Kidney (tissue), 14 donors: Measurements from ENCODE around the gene KCNE4. TPM values are rescaled to one million over a fixed set of nuclear protein-coding genes. Genes with fewer than 3 reads are reported as not detected.

Source experiments
- DNase-seq, 5 donors: peaks; one replicate each; pipeline ENCODE4 v3.0.0-alpha.2; 2013 to 2020
- FAIRE-seq: peaks from 2 replicates; lab custom pipeline; 2012; peaks lifted over from hg19 to GRCh38; lab: Jason Lieb, UNC
- H3K27ac ChIP-seq, 2 donors: one replicate each; pipeline ENCODE4 v1.7.0; 2013; ENCODE audit warnings: low read depth in 2 of 2, low read length in 2 of 2, inconsistent platforms in 1 of 2
- H3K27me3 ChIP-seq: one replicate; pipeline ENCODE4 v1.7.1; 2013; ENCODE audit warnings: low read length, inconsistent platforms; ENCODE audit not compliant: control insufficient read depth, insufficient read depth
- H3K36me3 ChIP-seq, 3 donors: one replicate each; pipeline versions ENCODE4 v1.7.0 to v1.7.1; 2013; ENCODE audit warnings: low read length in 3 of 3, control low read depth in 1 of 3, inconsistent platforms in 1 of 3; ENCODE audit not compliant: insufficient read depth in 3 of 3, control insufficient read depth in 2 of 3
- H3K4me1 ChIP-seq, 3 donors: one replicate each; pipeline versions ENCODE4 v1.7.0 to v1.7.1; 2013; ENCODE audit warnings: low read length in 3 of 3, inconsistent platforms in 1 of 3, low read depth in 1 of 3; ENCODE audit not compliant: control insufficient read depth in 2 of 3, insufficient read depth in 2 of 3
- H3K4me3 ChIP-seq, 3 donors: one replicate each; pipeline versions ENCODE4 v1.7.0 to v1.8.1; 2013; ENCODE audit warnings: low read length in 3 of 3, control low read depth in 1 of 3, inconsistent platforms in 1 of 3
- H3K9ac ChIP-seq, 3 donors: one replicate each; pipeline versions ENCODE4 v1.7.0 to v1.7.1; 2013; ENCODE audit warnings: low read length in 3 of 3, control low read depth in 1 of 3, inconsistent platforms in 1 of 3
- H3K9me3 ChIP-seq, 3 donors: one replicate each; pipeline versions ENCODE4 v1.7.0 to v1.7.1; 2013; ENCODE audit warnings: low read length in 3 of 3, control low read depth in 1 of 3, inconsistent platforms in 1 of 3; ENCODE audit not compliant: control insufficient read depth in 2 of 3, insufficient read depth in 1 of 3
- intact Hi-C: fragments of 100-400 bp; cut with DNase I; formaldehyde crosslinking; loops from one replicate; pipeline ENCODE4 v1.11.1; 2022
- polyA plus RNA-seq: library from polyadenylated mRNA; stranded (reverse); fragments of 350-450 nt; fragmentation: Illumina TruSeq; extraction: RNeasy Lipid Tissue Mini Kit (QIAGEN cat#74804); gene quantifications from one replicate; pipeline ENCODE4 v1.2.3, GENCODE V29; 2014; ENCODE audit warnings: low read depth, low replicate concordance; ENCODE audit not compliant: insufficient read depth
- total RNA-seq: library from RNA; stranded (reverse); fragmentation: NEBNext Ultra II Directional; extraction: Animal tissue kit (Norgen Biotek cat#: 25700); gene quantifications from one replicate; pipeline ENCODE4 v1.2.1, GENCODE V29; 2021
- TF ChIP-seq, protein P1 (sequence below): IDR thresholded peaks from 3 replicates; pipeline ENCODE4 v1.5.1; 2012; ENCODE audit warnings: mild to moderate bottlenecking, moderate library complexity, borderline replicate concordance; ENCODE audit not compliant: insufficient read depth; ENCODE audit errors: extremely low read depth
- donor health status: control.
- donor health status: control.
- donor health status: control.
- donor health status: control.
- donor health status: control.
- donor health status: DM: yes; HTN: yes; CAD: no.
- donor health status: Normal renal cell carcinoma (clear cell type).

Gene KCNE4
- total and polyA plus RNA-seq, 2 donors from 2014 or later = 4.0 to 4.2 TPM

- FAIRE-seq (no peak), DNase-seq (peak in 4 of 5 donors; percentile 47 to 89 (median 60))
- Histone ChIP-seq H3K4me3 (no peak overlapping the region), H3K9me3 (no peaks in the 10 kb centered on the region), H3K36me3 (no peaks in the 10 kb centered on the region), H3K4me1 (no peaks in the 10 kb centered on the region), H3K9ac (no peak overlapping the region), H3K27ac (no peak overlapping the region), H3K27me3 (no peaks in the 10 kb centered on the region)
- TF ChIP-seq, protein P1, sequence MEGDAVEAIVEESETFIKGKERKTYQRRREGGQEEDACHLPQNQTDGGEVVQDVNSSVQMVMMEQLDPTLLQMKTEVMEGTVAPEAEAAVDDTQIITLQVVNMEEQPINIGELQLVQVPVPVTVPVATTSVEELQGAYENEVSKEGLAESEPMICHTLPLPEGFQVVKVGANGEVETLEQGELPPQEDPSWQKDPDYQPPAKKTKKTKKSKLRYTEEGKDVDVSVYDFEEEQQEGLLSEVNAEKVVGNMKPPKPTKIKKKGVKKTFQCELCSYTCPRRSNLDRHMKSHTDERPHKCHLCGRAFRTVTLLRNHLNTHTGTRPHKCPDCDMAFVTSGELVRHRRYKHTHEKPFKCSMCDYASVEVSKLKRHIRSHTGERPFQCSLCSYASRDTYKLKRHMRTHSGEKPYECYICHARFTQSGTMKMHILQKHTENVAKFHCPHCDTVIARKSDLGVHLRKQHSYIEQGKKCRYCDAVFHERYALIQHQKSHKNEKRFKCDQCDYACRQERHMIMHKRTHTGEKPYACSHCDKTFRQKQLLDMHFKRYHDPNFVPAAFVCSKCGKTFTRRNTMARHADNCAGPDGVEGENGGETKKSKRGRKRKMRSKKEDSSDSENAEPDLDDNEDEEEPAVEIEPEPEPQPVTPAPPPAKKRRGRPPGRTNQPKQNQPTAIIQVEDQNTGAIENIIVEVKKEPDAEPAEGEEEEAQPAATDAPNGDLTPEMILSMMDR = no peak
- intact Hi-C loops = no loop called here
Measured at GRCh38 chr2:223041527-223042109, 10.4 kb upstream of the KCNE4 start.

DNA sequence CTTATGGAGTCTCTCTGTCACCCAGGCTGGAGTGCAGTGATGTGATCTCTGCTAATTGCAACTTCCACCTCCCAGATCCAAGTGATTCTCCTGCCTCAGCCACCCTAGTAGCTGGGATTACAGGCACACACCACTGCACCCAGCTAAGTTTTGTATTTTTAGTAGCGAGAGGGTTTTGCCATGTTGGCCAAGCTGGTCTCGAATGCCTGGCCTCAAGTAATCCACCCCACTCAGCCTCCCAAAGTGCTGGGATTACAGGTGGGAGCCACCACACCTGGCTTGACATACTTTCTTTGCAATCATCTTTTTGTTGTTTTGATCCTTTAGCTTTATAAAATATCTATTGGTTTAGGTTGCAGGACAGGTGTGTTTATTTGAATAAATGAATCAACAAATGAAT lies 9.7 kb upstream of the KCNE4 start:
- TF ChIP-seq, protein P1 = no peak
- H3K36me3 ChIP-seq = no peaks in the 10 kb centered on the region
- no peaks in the 10 kb centered on the region for H3K4me1 ChIP-seq
- DNase-seq = no peak
- no peak overlapping the region for H3K9ac ChIP-seq
- H3K27ac ChIP-seq = no peak overlapping the region
- H3K27me3 ChIP-seq = no peaks in the 10 kb centered on the region
- no peak overlapping the region for H3K4me3 ChIP-seq
- no peaks in the 10 kb centered on the region for H3K9me3 ChIP-seq
- FAIRE-seq = no peak
- intact Hi-C loops = no loop called here

DNA sequence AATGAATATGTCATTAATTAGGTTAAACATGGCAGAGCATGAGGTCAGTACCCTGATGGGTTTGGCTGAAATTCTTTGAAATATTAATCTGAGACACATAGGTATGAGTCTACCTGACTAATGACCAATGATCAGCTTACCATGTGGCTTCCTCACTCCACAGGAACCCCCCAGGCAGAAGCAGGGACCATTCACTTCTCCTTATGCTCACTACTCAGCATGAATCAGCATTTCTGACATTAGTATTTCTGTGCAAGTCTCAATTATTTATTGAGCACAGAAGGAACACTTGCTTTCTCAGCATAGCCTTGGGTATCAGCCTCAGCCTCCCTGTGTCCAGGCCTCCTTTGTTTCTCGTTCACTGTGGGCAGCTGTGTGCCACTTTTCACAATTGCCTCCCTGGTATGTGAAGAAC lies 9.3 kb upstream of the KCNE4 start:
- intact Hi-C loops = no loop called here
- DNase-seq (no peak), FAIRE-seq (no peak)
- Histone ChIP-seq H3K4me1 (no peaks in the 10 kb centered on the region), H3K4me3 (no peak overlapping the region), H3K27ac (no peak overlapping the region), H3K9ac (no peak overlapping the region), H3K9me3 (no peaks in the 10 kb centered on the region), H3K27me3 (no peaks in the 10 kb centered on the region), H3K36me3 (no peaks in the 10 kb centered on the region)
- TF ChIP-seq, protein P1 = no peak
